GM12865 (cell line): Measurements from ENCODE around the gene ABCA7.

ENCODE experiments used
- DNase-seq: peaks from one replicate; pipeline ENCODE4 v3.0.0; 2010; ENCODE audit warnings: low read depth
- H3K4me3 ChIP-seq: 2 replicates; pipeline ENCODE4 v1.5.1; 2011; ENCODE audit warnings: mild to moderate bottlenecking, low read depth, low read length, control low read depth
- TF ChIP-seq, protein P1 (sequence below): IDR thresholded peaks from 2 replicates; pipeline ENCODE4 v1.5.1; 2011; ENCODE audit warnings: low read length, control low read depth, low read depth, inconsistent platforms; ENCODE audit not compliant: insufficient read depth; ENCODE audit errors: missing control alignments

The ABCA7 gene

GRCh38 chr19:1088416-1089010 lies 48.6 kb downstream of the ABCA7 start:
- no peak overlapping the region for H3K4me3 ChIP-seq
- DNase-seq = no peak
- TF ChIP-seq, protein P1, sequence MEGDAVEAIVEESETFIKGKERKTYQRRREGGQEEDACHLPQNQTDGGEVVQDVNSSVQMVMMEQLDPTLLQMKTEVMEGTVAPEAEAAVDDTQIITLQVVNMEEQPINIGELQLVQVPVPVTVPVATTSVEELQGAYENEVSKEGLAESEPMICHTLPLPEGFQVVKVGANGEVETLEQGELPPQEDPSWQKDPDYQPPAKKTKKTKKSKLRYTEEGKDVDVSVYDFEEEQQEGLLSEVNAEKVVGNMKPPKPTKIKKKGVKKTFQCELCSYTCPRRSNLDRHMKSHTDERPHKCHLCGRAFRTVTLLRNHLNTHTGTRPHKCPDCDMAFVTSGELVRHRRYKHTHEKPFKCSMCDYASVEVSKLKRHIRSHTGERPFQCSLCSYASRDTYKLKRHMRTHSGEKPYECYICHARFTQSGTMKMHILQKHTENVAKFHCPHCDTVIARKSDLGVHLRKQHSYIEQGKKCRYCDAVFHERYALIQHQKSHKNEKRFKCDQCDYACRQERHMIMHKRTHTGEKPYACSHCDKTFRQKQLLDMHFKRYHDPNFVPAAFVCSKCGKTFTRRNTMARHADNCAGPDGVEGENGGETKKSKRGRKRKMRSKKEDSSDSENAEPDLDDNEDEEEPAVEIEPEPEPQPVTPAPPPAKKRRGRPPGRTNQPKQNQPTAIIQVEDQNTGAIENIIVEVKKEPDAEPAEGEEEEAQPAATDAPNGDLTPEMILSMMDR = no peak

- no peak for DNase-seq
- TF ChIP-seq, protein P1 = no peak
- H3K4me3 ChIP-seq = no peak overlapping the region
These were observed 49.3 kb downstream of the ABCA7 start for GRCh38 chr19:1089126-1089771.

DNA sequence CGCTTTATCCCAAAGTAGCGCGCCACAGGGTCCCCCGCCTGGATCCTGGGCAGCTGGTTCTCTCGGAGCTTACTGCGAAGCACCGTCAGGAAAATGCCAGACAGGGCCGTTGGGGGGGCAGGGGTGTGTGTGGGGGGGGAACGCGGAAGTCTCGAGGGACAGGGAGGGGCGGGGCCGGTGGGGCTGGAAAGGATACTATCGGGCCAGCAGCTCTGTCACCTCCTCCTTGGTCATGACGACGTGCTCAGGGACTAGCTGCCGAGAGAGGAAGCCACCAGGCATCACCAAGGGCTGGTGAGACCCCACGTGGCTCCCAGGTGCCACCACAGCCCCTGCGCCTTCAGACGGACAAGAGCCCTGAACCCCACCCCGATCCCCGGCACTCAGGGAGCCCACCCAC lies 50.0 kb downstream of the ABCA7 start:
- no peak for DNase-seq
- TF ChIP-seq, protein P1 = no peak
- no peak overlapping the region for H3K4me3 ChIP-seq

DNA sequence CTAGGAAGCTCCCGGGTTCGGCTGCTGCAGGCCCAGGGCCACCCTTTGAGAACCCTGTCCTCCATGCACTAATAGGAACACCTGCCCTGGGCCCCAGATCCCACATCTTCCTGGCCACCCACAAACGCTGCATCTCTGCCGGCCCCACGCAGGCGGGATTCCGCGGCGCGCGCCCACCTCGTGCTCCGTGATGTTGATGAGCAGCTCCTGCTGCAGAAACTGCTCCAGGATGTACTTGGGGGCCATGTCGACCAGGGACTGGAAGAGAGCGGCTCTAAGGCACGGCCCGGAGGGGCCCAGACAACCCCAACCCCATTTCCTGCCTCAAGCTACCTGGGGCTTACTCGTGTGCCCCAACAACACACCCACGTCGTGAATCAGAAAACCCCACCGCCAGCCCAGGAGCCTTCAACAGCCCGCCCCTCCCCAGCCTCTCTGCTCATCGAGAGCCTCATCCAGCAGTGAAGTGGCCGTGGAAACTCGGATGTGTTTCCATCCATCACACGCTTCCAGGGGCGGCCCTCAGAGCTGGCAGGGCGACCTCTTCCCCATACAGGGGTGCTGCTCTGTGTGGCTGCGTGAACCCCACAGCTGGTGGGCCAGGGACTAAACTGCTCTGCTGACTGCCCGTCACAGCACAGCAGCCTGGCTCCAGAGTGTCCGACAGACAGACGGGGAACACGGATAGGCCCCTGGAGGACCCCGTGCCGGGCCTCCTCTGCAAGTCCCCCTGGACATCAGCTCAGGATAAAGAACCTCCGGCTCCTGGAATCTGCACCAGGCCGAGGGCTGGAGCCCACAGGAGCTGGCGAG lies 51.0 kb downstream of the ABCA7 start:
- TF ChIP-seq, protein P1 = no peak
- H3K4me3 ChIP-seq = no peak overlapping the region
- DNase-seq = no peak

DNA sequence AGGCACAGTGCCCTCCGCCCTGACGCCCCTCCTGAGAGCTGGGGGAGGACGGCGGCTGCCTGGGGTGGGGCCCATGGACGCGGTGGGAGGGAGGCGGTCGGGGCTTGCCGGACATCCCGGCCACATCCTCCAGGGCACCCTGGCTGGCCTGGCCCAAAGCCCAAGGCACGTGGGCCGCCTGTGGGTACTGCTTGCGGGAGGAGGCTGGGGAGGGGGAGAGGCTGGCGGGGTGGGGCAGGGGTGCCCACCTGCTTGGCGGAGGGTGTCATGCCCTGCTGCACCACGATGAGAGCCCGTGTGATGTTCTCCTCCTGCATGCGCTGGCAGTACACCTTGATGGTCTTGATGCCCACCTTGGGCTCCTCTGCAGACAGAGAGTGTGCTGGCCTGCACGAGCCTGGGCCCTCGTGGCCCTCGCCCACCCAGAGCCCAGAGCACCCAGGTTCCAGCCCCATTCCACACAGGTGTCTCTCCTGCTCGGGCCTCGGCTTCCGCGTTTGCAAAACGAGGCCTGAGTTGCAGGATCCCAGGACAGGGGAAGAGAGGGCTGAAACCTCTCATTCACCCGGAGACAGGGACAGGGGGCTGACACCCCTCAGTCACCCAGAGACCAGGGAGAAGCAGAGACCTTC lies 51.8 kb downstream of the ABCA7 start:
- no peak overlapping the region for H3K4me3 ChIP-seq
- DNase-seq = no peak
- TF ChIP-seq, protein P1 = no peak

DNA sequence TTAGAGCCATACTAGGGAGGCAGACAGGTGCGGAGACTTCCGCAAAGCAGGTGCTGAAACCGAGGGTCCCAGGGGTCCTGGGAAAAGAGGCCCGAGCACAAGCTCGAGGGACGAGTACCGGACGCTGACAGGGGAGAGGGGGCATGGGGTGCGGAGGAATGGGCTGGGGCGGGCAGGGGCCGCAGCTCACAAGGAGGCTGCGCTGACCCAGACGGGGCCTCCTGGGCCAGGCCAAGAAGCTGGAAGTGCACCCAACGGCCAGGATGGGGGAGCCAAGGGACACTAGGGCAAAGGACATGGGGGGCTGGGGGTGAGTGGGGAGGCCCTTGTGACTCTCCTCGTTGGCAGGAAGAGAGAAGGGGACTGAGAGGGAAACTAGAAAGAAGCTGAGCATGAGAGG lies 53.4 kb downstream of the ABCA7 start:
- TF ChIP-seq, protein P1 = no peak
- no peak for DNase-seq
- H3K4me3 ChIP-seq = no peak overlapping the region
